DND-41 (cell line): Measurements from ENCODE around the gene TYRO3.

Experiments used
- CTCF ChIP-seq: IDR thresholded peaks from 2 replicates; pipeline ENCODE4 v1.5.1; 2012; ENCODE audit warnings: borderline replicate concordance, low read length, moderate library complexity, mild to moderate bottlenecking; ENCODE audit not compliant: poor library complexity, severe bottlenecking; ENCODE audit errors: extremely low read depth
- EZH2 ChIP-seq: IDR thresholded peaks from 3 replicates; pipeline ENCODE4 v1.6.1; 2012; ENCODE audit warnings: borderline replicate concordance, low read depth, mild to moderate bottlenecking, moderate library complexity, low read length, inconsistent platforms; ENCODE audit not compliant: severe bottlenecking

- no peak for TF ChIP-seq CTCF
- no peak for TF ChIP-seq EZH2
These were observed 5.4 kb downstream of the TYRO3 start for GRCh38 chr15:41564286-41564959.
